AG09309 (cell line): Measurements from ENCODE around the gene GLMP.
A peak's percentile ranks its signal among the peaks of the same experiment; 100 is the strongest.

Source experiments
- DNase-seq: peaks from one replicate; pipeline ENCODE4 v3.0.0-alpha.2; 2010; ENCODE audit warnings: low read depth
- H3K4me3 ChIP-seq: 2 replicates; pipeline ENCODE4 v1.5.1; 2011; ENCODE audit warnings: mild to moderate bottlenecking, low read depth, low read length, moderate library complexity; ENCODE audit not compliant: control insufficient read depth
- TF ChIP-seq, protein P1 (sequence below): IDR thresholded peaks from 2 replicates; pipeline ENCODE4 v1.5.1; 2011; ENCODE audit warnings: mild to moderate bottlenecking, low read depth, low read length, inconsistent platforms; ENCODE audit not compliant: insufficient read depth, control insufficient read depth; ENCODE audit errors: missing control alignments

GLMP gene

DNA sequence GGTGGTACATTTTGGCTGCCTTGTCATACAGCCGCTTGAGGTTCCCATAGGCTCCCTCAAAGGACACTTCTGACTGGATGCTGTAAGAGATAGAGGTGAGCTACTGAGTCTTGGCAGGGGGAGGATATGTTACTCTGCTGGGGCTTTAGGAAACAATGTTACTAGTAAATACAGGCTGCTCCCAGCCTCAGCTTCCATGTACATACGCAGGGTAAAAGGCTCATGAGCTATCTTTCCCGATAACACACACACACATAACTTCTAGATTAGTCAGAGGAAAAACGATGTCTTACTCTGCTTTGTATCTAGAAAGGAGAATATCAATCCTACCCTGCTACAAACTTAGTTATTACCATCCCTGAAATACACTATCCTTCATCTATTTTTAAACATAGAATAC lies 27.1 kb downstream of the GLMP start:
- TF ChIP-seq, protein P1, sequence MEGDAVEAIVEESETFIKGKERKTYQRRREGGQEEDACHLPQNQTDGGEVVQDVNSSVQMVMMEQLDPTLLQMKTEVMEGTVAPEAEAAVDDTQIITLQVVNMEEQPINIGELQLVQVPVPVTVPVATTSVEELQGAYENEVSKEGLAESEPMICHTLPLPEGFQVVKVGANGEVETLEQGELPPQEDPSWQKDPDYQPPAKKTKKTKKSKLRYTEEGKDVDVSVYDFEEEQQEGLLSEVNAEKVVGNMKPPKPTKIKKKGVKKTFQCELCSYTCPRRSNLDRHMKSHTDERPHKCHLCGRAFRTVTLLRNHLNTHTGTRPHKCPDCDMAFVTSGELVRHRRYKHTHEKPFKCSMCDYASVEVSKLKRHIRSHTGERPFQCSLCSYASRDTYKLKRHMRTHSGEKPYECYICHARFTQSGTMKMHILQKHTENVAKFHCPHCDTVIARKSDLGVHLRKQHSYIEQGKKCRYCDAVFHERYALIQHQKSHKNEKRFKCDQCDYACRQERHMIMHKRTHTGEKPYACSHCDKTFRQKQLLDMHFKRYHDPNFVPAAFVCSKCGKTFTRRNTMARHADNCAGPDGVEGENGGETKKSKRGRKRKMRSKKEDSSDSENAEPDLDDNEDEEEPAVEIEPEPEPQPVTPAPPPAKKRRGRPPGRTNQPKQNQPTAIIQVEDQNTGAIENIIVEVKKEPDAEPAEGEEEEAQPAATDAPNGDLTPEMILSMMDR, result no peak
- H3K4me3 ChIP-seq, result no peak overlapping the region
- no peak for DNase-seq

DNA sequence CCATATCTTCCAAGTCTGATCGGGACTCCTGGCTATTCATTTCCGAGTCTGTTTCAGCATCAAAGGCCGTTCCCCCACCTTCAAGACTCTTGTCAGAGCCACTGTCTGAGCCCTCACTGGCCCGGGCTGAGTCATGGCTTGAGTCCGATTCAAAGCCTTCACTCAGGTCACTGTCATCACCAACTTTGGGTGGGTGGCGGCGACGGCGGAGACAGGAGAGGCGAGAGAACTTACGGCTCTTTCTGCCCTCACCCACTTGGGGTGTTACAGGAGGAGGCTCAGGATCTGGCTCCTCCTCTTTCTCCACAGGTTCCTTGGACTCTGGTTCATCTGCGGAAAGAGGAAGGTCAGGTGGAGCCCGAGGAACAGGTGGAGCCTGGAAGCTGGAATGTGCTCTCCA lies 29.4 kb downstream of the GLMP start:
- no peak overlapping the region for H3K4me3 ChIP-seq
- TF ChIP-seq, protein P1, result no peak
- no peak for DNase-seq

DNA sequence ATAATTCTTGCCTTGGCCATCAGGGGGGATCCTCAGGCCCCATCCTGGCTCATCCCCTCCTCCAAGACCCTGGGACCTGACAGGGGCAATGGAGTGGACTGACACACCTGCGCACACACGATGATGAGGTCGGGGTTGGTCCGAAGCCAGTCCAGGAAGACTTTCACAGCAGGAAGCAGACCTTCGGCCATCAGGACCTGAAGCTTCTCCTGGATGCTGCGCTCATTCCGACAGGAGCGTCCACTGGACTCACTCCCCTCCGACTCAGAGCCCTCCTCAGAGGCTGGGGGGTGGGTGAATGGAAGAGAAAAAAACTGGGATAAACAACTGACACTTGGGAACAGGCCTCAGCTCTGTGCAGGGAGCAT lies 32.2 kb downstream of the GLMP start:
- no peak overlapping the region for H3K4me3 ChIP-seq
- TF ChIP-seq, protein P1, result no peak
- no peak for DNase-seq

DNA sequence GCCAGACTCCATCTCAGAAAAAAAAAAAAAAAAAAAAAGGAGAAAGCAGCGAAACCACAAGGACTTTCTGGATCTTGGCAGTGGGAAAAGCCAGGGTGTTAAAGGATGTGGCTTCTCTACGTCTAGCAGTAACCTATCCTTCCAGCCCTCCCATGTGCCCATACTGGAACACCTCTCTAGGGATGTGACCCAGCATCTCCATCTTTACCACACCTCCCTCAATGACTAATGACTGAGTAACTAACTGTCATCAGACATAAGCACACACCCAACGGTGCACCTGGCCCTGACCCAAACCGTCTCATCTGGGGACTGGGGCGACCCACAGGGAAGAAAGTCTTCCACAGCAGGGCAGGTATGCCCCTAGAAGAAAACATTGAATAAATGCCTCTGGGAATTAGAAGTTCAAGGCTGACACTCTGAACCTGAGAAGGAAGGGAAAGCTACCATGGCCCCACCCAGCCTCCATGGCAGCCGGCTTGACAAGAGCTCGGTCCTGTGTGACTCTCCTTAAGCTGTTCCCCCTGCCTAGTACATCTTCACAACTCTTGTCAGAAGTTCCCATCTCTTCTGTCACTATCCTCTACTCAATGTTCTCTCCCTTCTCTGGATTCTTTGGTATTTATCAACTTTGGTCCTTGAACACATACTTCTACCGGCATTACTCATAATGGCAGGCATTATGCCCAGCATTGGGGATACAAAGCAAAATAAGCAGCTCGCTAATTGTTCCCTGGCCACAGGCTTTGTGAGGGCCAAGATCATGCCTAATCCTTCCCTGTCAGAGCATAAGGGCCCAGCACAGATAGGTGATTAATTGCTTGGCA lies 32.8 kb downstream of the GLMP start:
- TF ChIP-seq, protein P1, result no peak
- no peak overlapping the region for H3K4me3 ChIP-seq
- DNase-seq, result peak; percentile 48

DNA sequence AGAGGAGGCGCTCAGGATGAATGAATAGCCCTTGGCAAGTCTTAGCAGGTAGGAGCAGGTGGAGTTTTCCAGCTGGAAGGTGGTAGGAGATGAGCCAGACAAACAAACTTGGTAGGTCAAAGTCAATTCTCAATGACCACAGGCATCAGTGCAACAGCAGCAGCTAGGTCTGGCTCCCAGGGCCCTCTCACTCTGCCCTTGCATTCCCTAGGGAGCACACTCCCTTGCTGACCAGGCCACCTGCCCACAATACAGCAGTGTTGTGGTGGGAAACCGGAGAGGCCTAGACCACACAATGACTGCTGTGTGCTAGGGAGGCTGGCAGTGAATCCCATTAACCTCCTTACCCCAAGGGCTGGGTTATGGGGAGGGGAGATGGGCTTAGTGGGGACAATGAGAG lies 34.6 kb downstream of the GLMP start:
- TF ChIP-seq, protein P1, result no peak
- no peak for DNase-seq

DNA sequence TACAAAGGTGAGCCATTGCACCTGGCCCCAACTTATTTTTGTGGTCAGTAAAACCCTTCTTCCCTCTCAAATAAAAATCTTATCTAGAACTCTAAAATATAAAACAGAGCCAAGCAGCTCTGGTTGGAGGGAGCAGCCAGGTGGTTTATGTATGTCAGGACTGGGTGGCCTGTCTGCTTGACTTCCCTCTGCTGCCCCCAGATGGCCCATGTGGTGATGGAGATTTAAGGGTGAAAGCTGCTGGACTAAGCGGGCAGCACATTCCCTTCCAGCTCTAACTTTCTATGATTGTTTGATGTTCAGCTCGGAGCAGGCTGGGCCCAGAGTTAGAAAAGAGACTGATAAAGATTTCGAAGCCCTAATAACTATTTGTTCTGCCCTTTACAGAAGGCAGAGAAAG lies 35.7 kb downstream of the GLMP start:
- TF ChIP-seq, protein P1, result no peak
- no peak for DNase-seq
- H3K4me3 ChIP-seq, result no peak overlapping the region

More for the DNA sequence above, 34.6 kb downstream of the GLMP start:
- no peak overlapping the region for H3K4me3 ChIP-seq

DNA sequence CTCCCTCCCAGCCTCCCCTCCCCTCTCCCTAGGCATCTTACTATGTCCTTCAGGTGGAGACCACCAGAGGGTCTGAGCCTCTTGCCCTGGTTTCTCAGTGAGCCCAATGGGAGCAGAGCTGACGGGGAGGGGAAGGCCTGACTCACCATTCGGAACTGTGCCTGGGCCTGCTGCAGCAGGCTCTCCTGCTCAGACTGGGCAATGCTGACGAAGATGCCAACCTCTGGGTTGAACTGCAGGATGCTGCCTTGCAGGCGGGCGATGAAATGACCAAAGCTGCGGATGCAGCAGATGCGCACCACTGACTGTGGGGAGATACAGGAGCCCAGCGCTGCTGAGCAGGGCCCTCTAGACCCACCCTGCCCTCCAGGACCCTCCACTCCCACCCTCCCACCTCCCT lies 36.6 kb downstream of the GLMP start:
- DNase-seq, result no peak
- H3K4me3 ChIP-seq, result no peak overlapping the region
- TF ChIP-seq, protein P1, result no peak
